Endodermal cell (in vitro differentiated cells): ENCODE results near the gene PRDM16. TPM values are rescaled to one million over a fixed set of nuclear protein-coding genes. Genes with fewer than 3 reads are reported as not detected.
A peak's percentile ranks its signal among the peaks of the same experiment; 100 is the strongest.

Experiments used
- DNase-seq: peaks from one replicate; pipeline ENCODE4 v3.0.0-alpha.2; 2017
- H3K27ac ChIP-seq: 2 replicates; pipeline ENCODE4 v1.5.1; 2013; ENCODE audit warnings: mild to moderate bottlenecking, low read depth, low read length, moderate library complexity
- H3K27me3 ChIP-seq: 2 replicates; pipeline ENCODE4 v1.6.1; 2013; ENCODE audit warnings: mild to moderate bottlenecking, low read length, moderate library complexity; ENCODE audit not compliant: insufficient read depth, control insufficient read depth, poor library complexity, severe bottlenecking
- H3K36me3 ChIP-seq: 2 replicates; pipeline ENCODE4 v1.7.0; 2013; ENCODE audit warnings: mild to moderate bottlenecking, low read length, moderate library complexity; ENCODE audit not compliant: control insufficient read depth, insufficient read depth
- H3K4me1 ChIP-seq: one replicate; pipeline ENCODE4 v1.7.0; 2013; ENCODE audit warnings: low read length; ENCODE audit not compliant: control insufficient read depth, insufficient read depth
- H3K4me3 ChIP-seq: 2 replicates; pipeline ENCODE4 v1.5.1; 2013; ENCODE audit warnings: mild to moderate bottlenecking, low read length, moderate library complexity
- H3K9ac ChIP-seq: 2 replicates; pipeline ENCODE4 v1.6.1; 2013; ENCODE audit warnings: mild to moderate bottlenecking, low read length, moderate library complexity; ENCODE audit not compliant: poor library complexity, severe bottlenecking; ENCODE audit errors: extremely low read depth
- H3K9me3 ChIP-seq: 2 replicates; pipeline ENCODE4 v1.6.1; 2013; ENCODE audit warnings: mild to moderate bottlenecking, low read length, moderate library complexity; ENCODE audit not compliant: control insufficient read depth
- H3K27ac Mint-ChIP-seq: 2 replicates; pipeline ENCODE4 v1.8.0; 2020; ENCODE audit warnings: mixed read lengths
- H3K27me3 Mint-ChIP-seq: 2 replicates; pipeline ENCODE4 v1.8.0; 2021; ENCODE audit warnings: mild to moderate bottlenecking, mixed read lengths; ENCODE audit not compliant: insufficient read depth
- H3K36me3 Mint-ChIP-seq: 2 replicates; pipeline ENCODE4 v1.8.0; 2020; ENCODE audit warnings: low read depth, mixed read lengths
- H3K4me1 Mint-ChIP-seq: 2 replicates; pipeline ENCODE4 v1.8.0; 2020; ENCODE audit warnings: mixed read lengths
- H3K4me3 Mint-ChIP-seq: 2 replicates; pipeline ENCODE4 v1.8.0; 2020; ENCODE audit warnings: mild to moderate bottlenecking, moderate library complexity, mixed read lengths
- H3K9me3 Mint-ChIP-seq: 2 replicates; pipeline ENCODE4 v1.8.0; 2020; ENCODE audit warnings: mild to moderate bottlenecking, mixed read lengths
- CTCF ChIP-seq: fragments of 200-600 bp; sonication (generic); conservative IDR thresholded peaks from 2 replicates; pipeline ENCODE4 v1.5.0; 2021; ENCODE audit warnings: antibody characterized with exemption, mild to moderate bottlenecking
- whole genome bisulfite sequencing, 2 experiments: methylation state at CpG; one replicate each; pipeline versions ENCODE4 v1.1.5 to v1.1.7; 2013; ENCODE audit warnings: missing lambda C conversion rate in 2 of 2, mixed read lengths in 1 of 2; ENCODE audit not compliant: insufficient coverage in 1 of 2, insufficient read length in 1 of 2; 5-methylcytosine and 5-hydroxymethylcytosine counted together
- total RNA-seq, 2 donors: library from RNA; stranded (reverse); fragmentation: NEBNext Ultra II Directional in 1 of 2; extraction: Animal tissue kit (Norgen Biotek cat#: 25700) in 1 of 2; gene quantifications; 2 replicates in 1 of 2; 3 replicates in 1 of 2; pipeline ENCODE4 v1.2.1, GENCODE V29; 2021

The PRDM16 gene
- total RNA-seq, 2 donors from 2014 or later = 2.1 to 4.0 TPM

GRCh38 chr1:3026124-3026523, 42.9 kb upstream of the PRDM16 start:
- Histone ChIP-seq H3K4me1 (no peaks in the 10 kb centered on the region), H3K4me3 (no peak overlapping the region), H3K9me3 (peaks cover 13% of the 10 kb centered on the region), H3K36me3 (no peaks in the 10 kb centered on the region), H3K27ac (no peak overlapping the region), H3K27me3 (no peaks in the 10 kb centered on the region), H3K9ac (no peak overlapping the region)
- no peak overlapping the region for H3K27ac Mint-ChIP-seq
- TF ChIP-seq CTCF = no peak
- H3K36me3 Mint-ChIP-seq = no peaks in the 10 kb centered on the region
- no peak for DNase-seq
- no peaks in the 10 kb centered on the region for H3K27me3 Mint-ChIP-seq
- H3K9me3 Mint-ChIP-seq = peaks cover 51% of the 10 kb centered on the region
- H3K4me3 Mint-ChIP-seq = no peak overlapping the region
- H3K4me1 Mint-ChIP-seq = no peaks in the 10 kb centered on the region
- WGBS, 2 experiments = 88% methylated on average over 1 of the region's 1 CpG; no CpG with 5 or more reads in 1 of the 2 experiments

DNA sequence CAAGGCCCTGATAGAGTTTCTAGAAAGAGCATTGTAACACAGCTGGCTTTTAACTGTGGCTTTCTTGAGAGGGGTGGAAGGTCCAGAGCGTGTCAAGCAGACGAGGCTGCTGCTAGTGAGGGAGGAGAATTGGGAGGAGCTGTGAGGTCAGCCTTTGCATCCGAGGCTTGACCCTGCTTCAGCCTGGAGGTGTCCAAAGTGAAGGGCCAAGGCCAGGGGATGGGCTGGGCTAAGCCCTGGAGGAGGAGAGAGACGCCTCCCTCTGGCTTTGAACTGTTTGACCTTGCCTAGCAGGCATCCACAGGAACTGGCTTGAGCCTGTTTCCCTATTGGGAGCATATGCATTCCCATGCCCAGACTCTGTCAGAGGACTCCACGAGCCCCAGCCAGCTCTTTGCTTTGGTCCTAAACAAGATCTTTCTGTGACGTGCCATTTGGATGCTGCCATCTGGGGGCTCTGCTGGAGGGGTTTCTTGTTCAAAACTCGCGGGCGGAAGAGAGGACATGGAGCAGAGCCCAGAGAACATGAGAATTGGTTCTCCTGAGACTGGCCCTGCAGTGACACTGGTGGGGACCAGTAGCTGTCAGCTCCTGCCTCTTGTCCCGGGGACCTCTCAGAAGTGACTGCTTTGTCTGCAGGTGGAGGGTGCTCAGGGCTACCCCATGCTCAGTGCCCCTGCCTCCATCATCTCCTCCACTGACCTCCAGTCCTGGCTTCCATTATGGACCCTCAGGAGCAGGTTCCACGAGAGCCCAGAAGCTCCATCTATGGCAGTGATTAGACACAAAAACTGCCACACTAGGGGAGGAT, 42.2 kb upstream of the PRDM16 start:
- no peak overlapping the region for H3K9ac ChIP-seq
- 75 to 76% methylated on average over 9 to 11 of the region's 11 CpGs for WGBS, 2 experiments
- Mint-ChIP-seq H3K4me1 (no peaks in the 10 kb centered on the region), H3K27ac (no peak overlapping the region), H3K27me3 (no peaks in the 10 kb centered on the region), H3K4me3 (no peak overlapping the region), H3K36me3 (no peaks in the 10 kb centered on the region), H3K9me3 (peaks cover 47% of the 10 kb centered on the region)
- no peak overlapping the region for H3K27ac ChIP-seq
- no peaks in the 10 kb centered on the region for H3K36me3 ChIP-seq
- TF ChIP-seq CTCF = no peak
- DNase-seq = peak; percentile 12
- H3K4me1 ChIP-seq = no peaks in the 10 kb centered on the region
- H3K9me3 ChIP-seq = peaks cover 13% of the 10 kb centered on the region
- H3K27me3 ChIP-seq = no peaks in the 10 kb centered on the region
- H3K4me3 ChIP-seq = no peak overlapping the region

- TF ChIP-seq CTCF = no peak
- H3K27me3 ChIP-seq = no peaks in the 10 kb centered on the region
- Mint-ChIP-seq H3K4me3 (no peak overlapping the region), H3K27me3 (no peaks in the 10 kb centered on the region), H3K36me3 (no peaks in the 10 kb centered on the region), H3K9me3 (peaks cover 51% of the 10 kb centered on the region), H3K27ac (no peak overlapping the region), H3K4me1 (no peaks in the 10 kb centered on the region)
- no peaks in the 10 kb centered on the region for H3K36me3 ChIP-seq
- peak; percentile 15 for DNase-seq
- H3K9ac ChIP-seq = no peak overlapping the region
- H3K9me3 ChIP-seq = peaks cover 13% of the 10 kb centered on the region
- no peak overlapping the region for H3K27ac ChIP-seq
- WGBS, 2 experiments = 88 to 91% methylated on average over 13 to 20 of the region's 20 CpGs
- no peaks in the 10 kb centered on the region for H3K4me1 ChIP-seq
- H3K4me3 ChIP-seq = no peak overlapping the region
These were observed 41.2 kb upstream of the PRDM16 start for GRCh38 chr1:3027611-3028371.
